OCI-LY3 (cell line): ENCODE results near the gene SH3RF3.

Experiments
- H2AFZ ChIP-seq: fragments of 200-600, 300-600 bp; shearing (Covaris generic); 2 replicates; pipeline ENCODE4 v1.6.0; 2014; ENCODE audit warnings: antibody characterized with exemption, low read depth, low read length
- H3K27ac ChIP-seq: fragments of 200-600, 300-600 bp; sonication (generic); 2 replicates; pipeline ENCODE4 v1.5.1; 2014; ENCODE audit warnings: mild to moderate bottlenecking, low read length, moderate library complexity, mixed read lengths
- H3K27me3 ChIP-seq: fragments of 200-600, 300-600 bp; sonication (generic); 2 replicates; pipeline ENCODE4 v1.6.1; 2014; ENCODE audit warnings: low read depth, low read length, mixed read lengths
- H3K36me3 ChIP-seq: fragments of 200-600, 300-600 bp; sonication (generic); replicated peaks from 2 replicates; pipeline ENCODE3; 2014; ENCODE audit warnings: low read depth, low read length, mixed read lengths
- H3K4me1 ChIP-seq: fragments of 300-600, 200-600 bp; sonication (generic); 2 replicates; pipeline ENCODE4 v1.6.1; 2014; ENCODE audit warnings: low read length, mixed read lengths
- H3K4me2 ChIP-seq: fragments of 200-600, 300-600 bp; sonication (generic); 2 replicates; pipeline ENCODE4 v1.6.1; 2014; ENCODE audit warnings: low read length, mixed read lengths
- H3K4me3 ChIP-seq: fragments of 300-600, 200-600 bp; sonication (generic); 2 replicates; pipeline ENCODE4 v1.5.1; 2014; ENCODE audit warnings: antibody characterized with exemption, mild to moderate bottlenecking, low read length, moderate library complexity
- H3K79me2 ChIP-seq: fragments of 300-600, 200-600 bp; shearing (Covaris generic); 2 replicates; pipeline ENCODE4 v1.6.1; 2014; ENCODE audit warnings: mild to moderate bottlenecking, low read length, mixed read lengths
- H3K9ac ChIP-seq: fragments of 300-600, 200-600 bp; shearing (Covaris generic); 2 replicates; pipeline ENCODE4 v1.6.0; 2014; ENCODE audit warnings: mild to moderate bottlenecking, low read length, moderate library complexity
- H3K9me3 ChIP-seq: fragments of 200-600, 300-600 bp; shearing (Covaris generic); 2 replicates; pipeline ENCODE4 v1.6.1; 2014; ENCODE audit warnings: low read length, mixed read lengths; ENCODE audit not compliant: insufficient read depth
- H4K20me1 ChIP-seq: fragments of 200-600, 300-600 bp; sonication (generic); 2 replicates; pipeline ENCODE4 v1.6.1; 2016; ENCODE audit warnings: low read length, mixed read lengths; ENCODE audit not compliant: insufficient read depth
- EZH2phosphoT487 ChIP-seq: fragments of 200-600 bp; shearing (Covaris generic); IDR thresholded peaks from 2 replicates; pipeline ENCODE4 v1.6.1; 2018; ENCODE audit warnings: antibody characterized with exemption, mixed run types, low read depth
- TF ChIP-seq, protein P1 (sequence below): fragments of 200-600, 300-600 bp; sonication (generic); IDR thresholded peaks from 2 replicates; pipeline ENCODE4 v1.5.1; 2014; ENCODE audit warnings: antibody characterized with exemption, low read length, low read depth

The SH3RF3 gene

GRCh38 chr2:109437325-109438090 lies 308.5 kb downstream of the SH3RF3 start:
- no peak overlapping the region for H2AFZ ChIP-seq
- H3K9me3 ChIP-seq: peaks cover 6% of the 10 kb centered on the region; the same call in 1 of the 2 replicates
- no peak for TF ChIP-seq EZH2phosphoT487
- TF ChIP-seq, protein P1, sequence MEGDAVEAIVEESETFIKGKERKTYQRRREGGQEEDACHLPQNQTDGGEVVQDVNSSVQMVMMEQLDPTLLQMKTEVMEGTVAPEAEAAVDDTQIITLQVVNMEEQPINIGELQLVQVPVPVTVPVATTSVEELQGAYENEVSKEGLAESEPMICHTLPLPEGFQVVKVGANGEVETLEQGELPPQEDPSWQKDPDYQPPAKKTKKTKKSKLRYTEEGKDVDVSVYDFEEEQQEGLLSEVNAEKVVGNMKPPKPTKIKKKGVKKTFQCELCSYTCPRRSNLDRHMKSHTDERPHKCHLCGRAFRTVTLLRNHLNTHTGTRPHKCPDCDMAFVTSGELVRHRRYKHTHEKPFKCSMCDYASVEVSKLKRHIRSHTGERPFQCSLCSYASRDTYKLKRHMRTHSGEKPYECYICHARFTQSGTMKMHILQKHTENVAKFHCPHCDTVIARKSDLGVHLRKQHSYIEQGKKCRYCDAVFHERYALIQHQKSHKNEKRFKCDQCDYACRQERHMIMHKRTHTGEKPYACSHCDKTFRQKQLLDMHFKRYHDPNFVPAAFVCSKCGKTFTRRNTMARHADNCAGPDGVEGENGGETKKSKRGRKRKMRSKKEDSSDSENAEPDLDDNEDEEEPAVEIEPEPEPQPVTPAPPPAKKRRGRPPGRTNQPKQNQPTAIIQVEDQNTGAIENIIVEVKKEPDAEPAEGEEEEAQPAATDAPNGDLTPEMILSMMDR: no peak
- no peak overlapping the region for H3K9ac ChIP-seq
- no peaks in the 10 kb centered on the region for H3K4me1 ChIP-seq
- no peak overlapping the region for H3K4me3 ChIP-seq
- no peak overlapping the region for H3K27ac ChIP-seq
- H3K27me3 ChIP-seq: peaks cover 3% of the 10 kb centered on the region; the same call in 1 of the 2 replicates
- H3K79me2 ChIP-seq: no peaks in the 10 kb centered on the region
- H4K20me1 ChIP-seq: no peaks in the 10 kb centered on the region
- no peaks in the 10 kb centered on the region for H3K36me3 ChIP-seq
- H3K4me2 ChIP-seq: no peak overlapping the region

DNA sequence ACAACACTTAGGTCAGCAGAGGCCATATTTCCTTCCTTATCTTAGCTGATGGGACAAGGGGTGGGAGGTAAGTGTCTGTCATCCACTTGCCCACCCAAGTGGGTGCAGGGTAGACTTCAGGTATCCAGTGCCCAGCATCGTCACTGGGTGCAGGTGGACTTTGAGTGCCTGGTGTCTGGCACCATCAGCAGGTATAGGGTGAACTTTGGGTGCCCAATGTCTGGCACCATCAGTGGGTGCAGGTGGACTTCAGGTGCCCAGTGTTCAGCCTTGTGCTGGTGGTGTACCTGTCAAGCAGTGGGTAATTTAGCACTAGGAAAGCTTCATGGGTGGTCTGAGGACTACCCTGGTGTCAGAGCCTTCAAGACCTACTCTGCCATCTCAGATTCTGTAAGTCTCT lies 309.1 kb downstream of the SH3RF3 start:
- Histone ChIP-seq H4K20me1 (no peaks in the 10 kb centered on the region), H3K27me3 (peaks cover 3% of the 10 kb centered on the region; the same call in 1 of the 2 replicates), H3K9me3 (peaks cover 10% of the 10 kb centered on the region; the same call in 1 of the 2 replicates), H3K4me1 (no peaks in the 10 kb centered on the region), H3K4me2 (no peak overlapping the region), H3K4me3 (no peak overlapping the region), H3K27ac (no peak overlapping the region), H3K9ac (no peak overlapping the region), H3K36me3 (no peaks in the 10 kb centered on the region), H3K79me2 (no peaks in the 10 kb centered on the region), H2AFZ (no peak overlapping the region)
- no peak for TF ChIP-seq EZH2phosphoT487
- TF ChIP-seq, protein P1: no peak

GRCh38 chr2:109438773-109439389 lies 309.9 kb downstream of the SH3RF3 start:
- Histone ChIP-seq H3K27me3 (peaks cover 3% of the 10 kb centered on the region; the same call in 1 of the 2 replicates), H3K9me3 (peaks cover 10% of the 10 kb centered on the region; the same call in 1 of the 2 replicates)
- TF ChIP-seq, protein P1: no peak
- TF ChIP-seq EZH2phosphoT487: no peak

DNA sequence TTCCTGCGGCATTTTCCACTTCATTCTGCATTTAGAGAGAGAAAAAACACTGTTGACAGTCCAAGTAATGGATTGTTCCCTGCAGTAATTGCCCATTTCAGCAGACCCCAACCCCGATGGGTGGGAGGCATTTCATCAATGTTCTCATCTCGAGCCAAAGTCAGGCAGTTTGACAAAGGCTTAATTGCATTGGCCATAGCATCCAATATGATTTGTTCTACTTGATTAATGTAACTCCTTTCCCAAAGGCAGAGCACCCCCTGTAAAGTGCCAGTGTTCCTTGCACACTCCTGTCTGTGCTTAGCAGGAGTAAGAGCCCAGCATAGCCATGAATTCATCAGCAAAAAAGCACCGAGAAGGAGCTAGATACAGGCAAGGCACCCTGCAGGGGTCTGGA lies 310.4 kb downstream of the SH3RF3 start:
- Histone ChIP-seq H3K36me3 (no peaks in the 10 kb centered on the region), H3K4me1 (no peaks in the 10 kb centered on the region), H3K9me3 (peaks cover 10% of the 10 kb centered on the region; the same call in 1 of the 2 replicates)

More at GRCh38 chr2:109438773-109439389, 309.9 kb downstream of the SH3RF3 start:
- H3K36me3 ChIP-seq: no peaks in the 10 kb centered on the region
- H4K20me1 ChIP-seq: no peaks in the 10 kb centered on the region
- H3K4me2 ChIP-seq: no peak overlapping the region
- no peaks in the 10 kb centered on the region for H3K4me1 ChIP-seq
- H3K4me3 ChIP-seq: no peak overlapping the region
- H3K27ac ChIP-seq: no peak overlapping the region
- no peak overlapping the region for H2AFZ ChIP-seq
- H3K79me2 ChIP-seq: no peaks in the 10 kb centered on the region
- no peak overlapping the region for H3K9ac ChIP-seq

More for the DNA sequence above, 310.4 kb downstream of the SH3RF3 start:
- H4K20me1 ChIP-seq: no peaks in the 10 kb centered on the region
- no peak overlapping the region for H3K4me3 ChIP-seq
- H3K4me2 ChIP-seq: no peak overlapping the region
- H3K27ac ChIP-seq: no peak overlapping the region
- H2AFZ ChIP-seq: no peak overlapping the region
- TF ChIP-seq, protein P1: no peak
- no peak for TF ChIP-seq EZH2phosphoT487
- H3K79me2 ChIP-seq: no peaks in the 10 kb centered on the region
- H3K9ac ChIP-seq: no peak overlapping the region
- peaks cover 3% of the 10 kb centered on the region; the same call in 1 of the 2 replicates for H3K27me3 ChIP-seq
